ENCODE data around the gene TXNRD2.

DNA sequence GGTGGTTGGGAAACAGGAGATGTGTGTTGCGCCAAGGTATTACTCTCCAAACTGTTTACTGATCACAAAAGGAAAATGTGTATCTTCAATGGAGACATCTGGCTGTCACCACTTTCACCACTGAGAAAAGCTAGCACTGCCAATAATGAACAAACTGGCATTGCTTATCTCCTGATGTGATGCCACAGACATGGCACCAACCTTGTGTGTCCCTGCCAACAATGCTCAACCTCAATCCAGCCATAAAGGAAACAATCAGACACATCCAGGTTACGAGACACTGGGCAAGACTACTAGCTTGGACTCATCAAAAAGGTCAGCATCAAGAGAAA, 115.0 kb downstream of the TXNRD2 start:
- TF ChIP-seq, protein P1, sequence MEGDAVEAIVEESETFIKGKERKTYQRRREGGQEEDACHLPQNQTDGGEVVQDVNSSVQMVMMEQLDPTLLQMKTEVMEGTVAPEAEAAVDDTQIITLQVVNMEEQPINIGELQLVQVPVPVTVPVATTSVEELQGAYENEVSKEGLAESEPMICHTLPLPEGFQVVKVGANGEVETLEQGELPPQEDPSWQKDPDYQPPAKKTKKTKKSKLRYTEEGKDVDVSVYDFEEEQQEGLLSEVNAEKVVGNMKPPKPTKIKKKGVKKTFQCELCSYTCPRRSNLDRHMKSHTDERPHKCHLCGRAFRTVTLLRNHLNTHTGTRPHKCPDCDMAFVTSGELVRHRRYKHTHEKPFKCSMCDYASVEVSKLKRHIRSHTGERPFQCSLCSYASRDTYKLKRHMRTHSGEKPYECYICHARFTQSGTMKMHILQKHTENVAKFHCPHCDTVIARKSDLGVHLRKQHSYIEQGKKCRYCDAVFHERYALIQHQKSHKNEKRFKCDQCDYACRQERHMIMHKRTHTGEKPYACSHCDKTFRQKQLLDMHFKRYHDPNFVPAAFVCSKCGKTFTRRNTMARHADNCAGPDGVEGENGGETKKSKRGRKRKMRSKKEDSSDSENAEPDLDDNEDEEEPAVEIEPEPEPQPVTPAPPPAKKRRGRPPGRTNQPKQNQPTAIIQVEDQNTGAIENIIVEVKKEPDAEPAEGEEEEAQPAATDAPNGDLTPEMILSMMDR (IDR thresholded peaks at IDR 0.05; ENCODE audit: low read depth, low read length), result no peak
- TF ChIP-seq EZH2phosphoT487 (IDR thresholded peaks at IDR 0.05; ENCODE audit: low read depth), result no peak
